SU-DHL-6 (cell line): ENCODE measurements around the gene SERPINA6.

Source experiments
- H2AFZ ChIP-seq: fragments of 200-600 bp; sonication (generic); 2 replicates; pipeline ENCODE4 v1.6.1; 2014; ENCODE audit warnings: low read depth, mild to moderate bottlenecking, moderate library complexity, mixed read lengths, antibody characterized with exemption, low read length; ENCODE audit not compliant: severe bottlenecking
- H3F3A ChIP-seq: fragments of 200-600 bp; shearing (Covaris generic); 2 replicates; pipeline ENCODE4 v1.6.0; 2016; ENCODE audit warnings: antibody characterized with exemption, mild to moderate bottlenecking; ENCODE audit not compliant: insufficient read depth
- H3K27ac ChIP-seq: fragments of 200-600 bp; sonication (generic); 2 replicates; pipeline ENCODE4 v1.5.1; 2016; ENCODE audit warnings: low read depth, mild to moderate bottlenecking, low read length, moderate library complexity, mixed read lengths
- H3K27me3 ChIP-seq: fragments of 200-600 bp; sonication (generic), shearing (Covaris generic); 2 replicates; pipeline ENCODE4 v1.6.0; 2014; ENCODE audit warnings: mild to moderate bottlenecking, low read length
- H3K36me3 ChIP-seq: fragments of 200-600 bp; sonication (generic); 2 replicates; pipeline ENCODE4 v1.6.1; 2014; ENCODE audit warnings: mild to moderate bottlenecking, low read length, mixed read lengths
- H3K4me2 ChIP-seq: fragments of 300-600, 200-600 bp; shearing (Covaris generic), sonication (generic); 2 replicates; pipeline ENCODE4 v1.6.0; 2014; ENCODE audit warnings: low read length, low read depth, mild to moderate bottlenecking; ENCODE audit not compliant: poor library complexity, severe bottlenecking
- H3K4me3 ChIP-seq: fragments of 200-600 bp; sonication (generic); 2 replicates; pipeline ENCODE4 v1.5.1; 2014; ENCODE audit warnings: antibody characterized with exemption, low read length, mild to moderate bottlenecking, mixed read lengths; ENCODE audit not compliant: insufficient read depth, poor library complexity, severe bottlenecking
- H3K79me2 ChIP-seq: fragments of 200-600 bp; sonication (generic); 2 replicates; pipeline ENCODE4 v1.6.1; 2014; ENCODE audit warnings: mild to moderate bottlenecking, low read length, moderate library complexity; ENCODE audit not compliant: insufficient read depth
- H3K9ac ChIP-seq: fragments of 200-600 bp; sonication (generic); 2 replicates; pipeline ENCODE4 v1.7.0; 2014; ENCODE audit warnings: mild to moderate bottlenecking, low read length
- H3K9me2 ChIP-seq: fragments of 200-600 bp; sonication (generic); replicated peaks from 2 replicates; pipeline ENCODE4 v1.6.1; 2014; ENCODE audit warnings: low read length; ENCODE audit not compliant: insufficient read depth
- H3K9me3 ChIP-seq: fragments of 200-600 bp; sonication (generic); 2 replicates; pipeline ENCODE4 v1.6.1; 2014; ENCODE audit warnings: low read length, mixed read lengths; ENCODE audit not compliant: insufficient read depth
- H4K20me1 ChIP-seq: fragments of 200-600 bp; sonication (generic); 2 replicates; pipeline ENCODE4 v1.6.1; 2014; ENCODE audit warnings: low read depth, mild to moderate bottlenecking, antibody characterized with exemption, low read length, moderate library complexity, mixed read lengths
- CTCF ChIP-seq: fragments of 200-600 bp; sonication (generic); IDR thresholded peaks from one replicate; pipeline ENCODE4 v1.5.1; 2017; ENCODE audit warnings: antibody characterized with exemption, mild to moderate bottlenecking, low read length, moderate library complexity; ENCODE audit not compliant: insufficient read depth, poor library complexity, severe bottlenecking
- EZH2phosphoT487 ChIP-seq: fragments of 200-600 bp; sonication (generic), shearing (Covaris generic); conservative IDR thresholded peaks from 2 replicates; pipeline ENCODE4 v1.6.1; 2018; ENCODE audit warnings: mild to moderate bottlenecking, antibody characterized with exemption, low read length, moderate library complexity, mixed read lengths

The SERPINA6 gene

GRCh38 chr14:94312481-94313246, 10.5 kb downstream of the SERPINA6 start:
- TF ChIP-seq EZH2phosphoT487 (no peak), CTCF (no peak)

GRCh38 chr14:94310248-94310647, 12.9 kb downstream of the SERPINA6 start:
- no peaks in the 10 kb centered on the region for H3K79me2 ChIP-seq
- H3K36me3 ChIP-seq, result no peaks in the 10 kb centered on the region
- H3K27ac ChIP-seq, result no peak overlapping the region
- no peaks in the 10 kb centered on the region for H3K9me2 ChIP-seq
- H3F3A ChIP-seq, result no peaks in the 10 kb centered on the region
- H2AFZ ChIP-seq, result no peak overlapping the region
- no peaks in the 10 kb centered on the region for H3K27me3 ChIP-seq
- no peak overlapping the region for H3K4me2 ChIP-seq
- H3K9ac ChIP-seq, result no peak overlapping the region
- no peak overlapping the region for H3K4me3 ChIP-seq
- no peak for TF ChIP-seq EZH2phosphoT487
- no peak for TF ChIP-seq CTCF
- H3K9me3 ChIP-seq, result no peaks in the 10 kb centered on the region
- no peaks in the 10 kb centered on the region for H4K20me1 ChIP-seq

More at GRCh38 chr14:94312481-94313246, 10.5 kb downstream of the SERPINA6 start:
- H2AFZ ChIP-seq, result no peak overlapping the region
- no peaks in the 10 kb centered on the region for H3K9me2 ChIP-seq
- no peaks in the 10 kb centered on the region for H3K27me3 ChIP-seq
- H3K9me3 ChIP-seq, result no peaks in the 10 kb centered on the region
- H3K36me3 ChIP-seq, result no peaks in the 10 kb centered on the region; the same call in 1 of the 2 replicates
- no peaks in the 10 kb centered on the region for H4K20me1 ChIP-seq
- no peaks in the 10 kb centered on the region for H3F3A ChIP-seq
- no peak overlapping the region for H3K9ac ChIP-seq
- H3K79me2 ChIP-seq, result no peaks in the 10 kb centered on the region
- no peak overlapping the region for H3K27ac ChIP-seq
- H3K4me3 ChIP-seq, result no peak overlapping the region
- no peak overlapping the region for H3K4me2 ChIP-seq

- H2AFZ ChIP-seq, result no peak overlapping the region
- no peaks in the 10 kb centered on the region for H3K9me3 ChIP-seq
- no peak overlapping the region for H3K4me3 ChIP-seq
- no peaks in the 10 kb centered on the region for H3K79me2 ChIP-seq
- H3K27ac ChIP-seq, result no peak overlapping the region
- H3K27me3 ChIP-seq, result no peaks in the 10 kb centered on the region
- H4K20me1 ChIP-seq, result no peaks in the 10 kb centered on the region
- H3K36me3 ChIP-seq, result no peaks in the 10 kb centered on the region
- no peak overlapping the region for H3K9ac ChIP-seq
- H3K4me2 ChIP-seq, result no peak overlapping the region
- TF ChIP-seq CTCF (no peak), EZH2phosphoT487 (no peak)
- no peaks in the 10 kb centered on the region for H3F3A ChIP-seq
- H3K9me2 ChIP-seq, result no peaks in the 10 kb centered on the region
Measured at GRCh38 chr14:94309721-94310120, 13.4 kb downstream of the SERPINA6 start.
